Subcutaneous abdominal adipose tissue (tissue), 5 donors: Measurements from ENCODE around the gene THRAP3.

Source experiments
- H3K27ac ChIP-seq: one replicate; pipeline ENCODE4 v1.7.0; 2013; ENCODE audit warnings: low read depth, mild to moderate bottlenecking, inconsistent platforms, low read length, moderate library complexity
- H3K27me3 ChIP-seq, 5 donors: one replicate each; pipeline ENCODE4 v1.7.0; 2013; ENCODE audit warnings: low read length in 5 of 5, inconsistent platforms in 1 of 5; ENCODE audit not compliant: control insufficient read depth in 5 of 5, insufficient read depth in 4 of 5
- H3K36me3 ChIP-seq, 5 donors: one replicate each; pipeline ENCODE4 v1.7.0; 2013; ENCODE audit warnings: low read length in 5 of 5; ENCODE audit not compliant: control insufficient read depth in 5 of 5, insufficient read depth in 5 of 5
- H3K4me1 ChIP-seq, 5 donors: one replicate each; pipeline ENCODE4 v1.7.0; 2013; ENCODE audit warnings: low read length in 5 of 5, mild to moderate bottlenecking in 3 of 5, moderate library complexity in 1 of 5; ENCODE audit not compliant: control insufficient read depth in 5 of 5, insufficient read depth in 5 of 5
- H3K4me3 ChIP-seq, 5 donors: one replicate each; pipeline ENCODE4 v1.7.0; 2013; ENCODE audit warnings: low read length in 5 of 5, low read depth in 1 of 5
- H3K9ac ChIP-seq, 5 donors: one replicate each; pipeline ENCODE4 v1.7.0; 2013; ENCODE audit warnings: low read length in 5 of 5, mild to moderate bottlenecking in 4 of 5, moderate library complexity in 3 of 5
- H3K9me3 ChIP-seq, 5 donors: one replicate each; pipeline ENCODE4 v1.7.0; 2013; ENCODE audit warnings: low read length in 5 of 5; ENCODE audit not compliant: control insufficient read depth in 5 of 5
- donor health status: healthy.
- donor health status: healthy.
- donor health status: healthy.
- donor health status: healthy.
- donor health status: healthy.

THRAP3 gene

GRCh38 chr1:36328713-36329112 lies 104.5 kb downstream of the THRAP3 start:
- Histone ChIP-seq H3K27me3 (no peaks in the 10 kb centered on the region), H3K27ac (no peak overlapping the region), H3K9ac (no peak overlapping the region), H3K9me3 (no peaks in the 10 kb centered on the region), H3K4me3 (no peak overlapping the region), H3K4me1 (peaks cover 5 to 33% (median 26%) of the 10 kb centered on the region in 5 donors), H3K36me3 (no peaks in the 10 kb centered on the region)

- Histone ChIP-seq H3K27ac (no peak overlapping the region), H3K9ac (no peak overlapping the region), H3K4me3 (no peak overlapping the region), H3K4me1 (peaks cover 5 to 22% (median 17%) of the 10 kb centered on the region in 5 donors), H3K9me3 (no peaks in the 10 kb centered on the region), H3K36me3 (no peaks in the 10 kb centered on the region), H3K27me3 (no peaks in the 10 kb centered on the region)
These were observed 105.6 kb downstream of the THRAP3 start for GRCh38 chr1:36329817-36330216.

- no peaks in the 10 kb centered on the region for H3K36me3 ChIP-seq
- peaks cover 5 to 22% (median 17%) of the 10 kb centered on the region in 5 donors for H3K4me1 ChIP-seq
- H3K4me3 ChIP-seq = no peak overlapping the region
- no peak overlapping the region for H3K9ac ChIP-seq
- H3K27me3 ChIP-seq = no peaks in the 10 kb centered on the region
- H3K27ac ChIP-seq = no peak overlapping the region
- no peaks in the 10 kb centered on the region for H3K9me3 ChIP-seq
These were observed 106.7 kb downstream of the THRAP3 start for GRCh38 chr1:36330940-36331339.

- H3K4me1 ChIP-seq = peaks cover 0 to 35% (median 16%) of the 10 kb centered on the region in 5 donors
- H3K27ac ChIP-seq = no peak overlapping the region
- H3K9me3 ChIP-seq = no peaks in the 10 kb centered on the region
- no peak overlapping the region for H3K4me3 ChIP-seq
- no peaks in the 10 kb centered on the region for H3K27me3 ChIP-seq
- peaks cover 0 to 36% (median 28%) of the 10 kb centered on the region in 5 donors for H3K36me3 ChIP-seq
- H3K9ac ChIP-seq = no peak overlapping the region
These were observed 113.6 kb downstream of the THRAP3 start for GRCh38 chr1:36337830-36338229.

DNA sequence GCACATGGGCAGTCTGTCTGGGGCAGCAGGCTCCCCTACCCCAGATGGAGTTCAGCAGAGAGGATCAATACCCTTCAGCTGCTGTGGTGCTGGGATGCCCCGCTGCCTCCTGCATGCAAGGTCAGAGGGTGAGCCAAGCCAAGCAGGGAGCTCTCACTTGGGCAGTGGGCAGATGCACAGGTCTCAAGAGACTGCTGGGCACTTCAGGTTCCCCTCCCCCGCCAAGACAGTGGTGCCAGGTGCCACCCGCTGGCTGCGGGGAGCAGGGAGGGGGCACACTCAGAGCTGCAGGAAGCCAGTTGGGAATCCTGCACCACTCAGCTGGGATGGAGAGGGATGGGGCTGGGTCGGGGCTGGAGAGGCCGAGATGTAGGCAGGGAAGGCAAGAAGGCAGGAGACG lies 115.0 kb downstream of the THRAP3 start:
- Histone ChIP-seq H3K27me3 (no peaks in the 10 kb centered on the region), H3K36me3 (peaks cover 0 to 50% (median 41%) of the 10 kb centered on the region in 5 donors), H3K4me3 (no peak overlapping the region), H3K9me3 (no peaks in the 10 kb centered on the region), H3K9ac (no peak overlapping the region), H3K27ac (no peak overlapping the region), H3K4me1 (peaks cover 0 to 46% (median 30%) of the 10 kb centered on the region in 5 donors)

GRCh38 chr1:36339615-36340014 lies 115.4 kb downstream of the THRAP3 start:
- Histone ChIP-seq H3K9me3 (no peaks in the 10 kb centered on the region), H3K27me3 (no peaks in the 10 kb centered on the region), H3K36me3 (peaks cover 0 to 54% (median 45%) of the 10 kb centered on the region in 5 donors), H3K4me1 (peaks cover 0 to 46% (median 32%) of the 10 kb centered on the region in 5 donors), H3K27ac (no peak overlapping the region), H3K9ac (no peak overlapping the region), H3K4me3 (no peak overlapping the region)

DNA sequence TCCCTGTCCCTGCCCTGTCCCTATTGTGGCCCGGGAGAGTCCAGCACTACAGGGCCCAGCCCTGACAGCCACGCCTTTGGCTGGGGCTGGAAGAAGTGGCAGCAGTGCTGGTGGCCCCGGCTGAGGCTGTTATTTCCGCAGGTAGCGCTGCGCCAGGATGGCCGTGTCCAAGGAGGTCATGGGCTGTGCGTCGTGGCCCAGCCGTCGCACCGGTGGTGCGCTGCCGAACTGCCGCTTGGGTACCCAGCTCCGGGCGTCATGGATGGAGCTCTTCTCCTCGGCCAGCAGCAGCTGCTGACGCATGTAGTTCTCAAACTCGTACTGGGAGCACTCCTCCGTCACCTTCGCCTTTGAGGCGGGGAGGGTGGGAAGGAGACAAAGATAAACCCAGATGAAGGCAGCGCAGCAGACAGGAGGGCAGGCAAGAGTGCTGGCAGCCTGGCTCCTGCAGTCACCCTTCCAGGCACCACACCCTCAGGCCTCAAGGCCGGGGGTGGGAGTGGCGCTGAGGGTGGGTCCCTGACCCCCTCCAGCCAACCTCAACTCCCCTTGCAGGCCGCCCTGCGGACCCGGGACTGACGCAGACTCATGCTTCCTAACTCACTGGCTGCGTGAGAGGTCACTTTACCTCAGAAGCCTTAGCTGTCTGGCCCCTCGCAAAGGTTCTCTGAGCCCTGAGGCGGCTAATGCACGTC lies 117.5 kb downstream of the THRAP3 start:
- Histone ChIP-seq H3K4me1 (peaks cover 0 to 46% (median 32%) of the 10 kb centered on the region in 5 donors), H3K27ac (no peak overlapping the region), H3K4me3 (no peak overlapping the region), H3K27me3 (no peaks in the 10 kb centered on the region), H3K9ac (peak overlapping the region in 1 of 5 donors; percentile 0), H3K36me3 (peaks cover 0 to 73% (median 63%) of the 10 kb centered on the region in 5 donors), H3K9me3 (no peaks in the 10 kb centered on the region)

- peaks cover 0 to 41% (median 32%) of the 10 kb centered on the region in 5 donors for H3K4me1 ChIP-seq
- H3K36me3 ChIP-seq = peaks cover 0 to 80% (median 70%) of the 10 kb centered on the region in 5 donors
- no peaks in the 10 kb centered on the region for H3K27me3 ChIP-seq
- H3K9me3 ChIP-seq = no peaks in the 10 kb centered on the region
- H3K4me3 ChIP-seq = no peak overlapping the region
- H3K27ac ChIP-seq = peak overlapping the region; percentile 75
- peak overlapping the region in 3 of 5 donors; percentile 11 to 57 (median 35) for H3K9ac ChIP-seq
These were observed 118.4 kb downstream of the THRAP3 start for GRCh38 chr1:36342426-36343185.

DNA sequence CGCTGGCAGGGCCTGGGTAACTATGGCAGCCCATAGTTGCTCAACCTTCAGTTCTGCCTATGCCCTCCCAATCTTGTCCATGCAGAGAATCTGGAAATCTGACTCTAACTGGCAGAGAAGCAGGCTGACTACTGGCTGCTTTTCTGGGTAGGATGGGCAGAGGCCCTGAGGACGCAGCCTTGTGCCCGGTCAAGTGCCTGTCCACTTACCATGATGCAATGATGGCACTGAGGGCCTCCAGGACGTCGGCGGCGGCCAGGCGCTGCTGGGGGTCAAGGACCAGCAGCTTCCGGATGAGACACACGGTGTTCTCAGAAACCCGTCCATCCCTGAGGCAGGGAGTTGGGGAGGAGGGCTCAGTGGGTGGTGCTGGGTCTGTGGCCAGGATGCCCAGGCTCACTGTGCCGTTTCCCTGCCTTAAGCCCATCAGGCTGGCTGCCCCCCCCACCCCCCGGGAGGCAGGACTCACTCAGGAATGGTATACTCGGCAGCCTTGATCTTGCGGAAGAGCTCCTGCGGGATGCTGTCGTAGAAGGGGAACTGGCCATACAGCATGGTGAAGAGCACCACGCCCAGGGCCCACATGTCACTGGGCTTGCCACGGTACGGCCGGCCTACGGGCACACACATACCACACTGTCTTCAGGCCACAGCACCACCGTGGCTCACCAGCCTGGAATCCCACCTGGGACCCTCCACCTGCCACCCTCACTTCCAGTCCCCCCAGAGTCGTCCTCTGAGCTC lies 119.6 kb downstream of the THRAP3 start:
- Histone ChIP-seq H3K9me3 (no peaks in the 10 kb centered on the region), H3K9ac (peak overlapping the region in 2 of 5 donors; percentile 35 to 57), H3K4me3 (no peak overlapping the region), H3K27ac (peak overlapping the region; percentile 75), H3K36me3 (peaks cover 0 to 92% (median 81%) of the 10 kb centered on the region in 5 donors), H3K4me1 (peaks cover 0 to 29% (median 24%) of the 10 kb centered on the region in 5 donors), H3K27me3 (no peaks in the 10 kb centered on the region)

DNA sequence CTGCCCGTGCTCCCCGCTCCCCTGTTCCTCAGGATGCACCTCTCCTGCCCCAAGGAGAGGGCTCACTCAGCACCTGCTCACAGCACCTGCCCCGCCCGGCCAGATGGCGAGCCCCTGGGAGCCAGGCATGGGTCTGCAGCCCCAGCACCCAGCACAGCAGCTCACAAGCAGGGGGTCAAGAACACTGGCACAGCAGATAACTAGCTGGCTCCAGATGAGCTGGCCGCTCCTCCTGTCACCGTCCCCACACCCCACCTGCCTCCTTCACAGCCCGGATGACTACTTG lies 120.1 kb downstream of the THRAP3 start:
- peaks cover 0 to 93% (median 85%) of the 10 kb centered on the region in 5 donors for H3K36me3 ChIP-seq

More for the DNA sequence above, 120.1 kb downstream of the THRAP3 start:
- H3K9ac ChIP-seq = peak overlapping the region in 1 of 5 donors; percentile 8
- H3K4me1 ChIP-seq = peaks cover 2 to 27% (median 21%) of the 10 kb centered on the region in 5 donors
- no peak overlapping the region for H3K4me3 ChIP-seq
- peak overlapping the region; percentile 75 for H3K27ac ChIP-seq
- no peaks in the 10 kb centered on the region for H3K9me3 ChIP-seq
- no peaks in the 10 kb centered on the region for H3K27me3 ChIP-seq
